Colonic mucosa (tissue), 4 donors: ENCODE results near the gene DET1. TPM values are rescaled to one million over a fixed set of nuclear protein-coding genes. Genes with fewer than 3 reads are reported as not detected.
A peak's percentile ranks its signal among the peaks of the same experiment; 100 is the strongest.

ENCODE experiments used
- DNase-seq: peaks from one replicate; pipeline ENCODE4 v3.0.0-alpha.2; 2020
- H3K27ac ChIP-seq: fragments of 200-600 bp; one replicate; pipeline ENCODE4 v1.8.0; 2021
- H3K27me3 ChIP-seq: fragments of 200-600 bp; one replicate; pipeline ENCODE4 v1.8.0; 2021
- H3K36me3 ChIP-seq: fragments of 200-600 bp; one replicate; pipeline ENCODE4 v1.8.0; 2021
- H3K4me1 ChIP-seq: fragments of 200-600 bp; one replicate; pipeline ENCODE4 v1.8.0; 2021; ENCODE audit warnings: mild to moderate bottlenecking
- H3K4me3 ChIP-seq: fragments of 200-600 bp; one replicate; pipeline ENCODE4 v1.8.0; 2021
- H3K9ac ChIP-seq, 2 donors: one replicate each; pipeline ENCODE4 v1.7.0; 2013; ENCODE audit warnings: control low read depth in 2 of 2, low read depth in 2 of 2, low read length in 2 of 2
- H3K9me3 ChIP-seq: fragments of 200-600 bp; one replicate; pipeline ENCODE4 v1.8.0; 2021
- CTCF ChIP-seq: fragments of 200-600 bp; IDR thresholded peaks from one replicate; pipeline ENCODE4 v1.8.0; 2022; ENCODE audit warnings: antibody characterized with exemption, mild to moderate bottlenecking
- intact Hi-C: fragments of 100-400 bp; cut with DNase I; formaldehyde crosslinking; loops from one replicate; pipeline ENCODE4 v1.14.1; 2022
- total RNA-seq, 2 donors: library from RNA; stranded (reverse); fragmentation: NEBNext Ultra II Directional in 1 of 2; extraction: Animal tissue kit (Norgen Biotek cat#: 25700) in 1 of 2; gene quantifications; one replicate each; pipeline ENCODE4 v1.2.1, GENCODE V29; 2021
- donor health status: healthy.
- donor health status: DM: no; HTN: no; CAD: no.
- donor health status: DM: no; HTN: no; CAD: no.

The DET1 gene
- total RNA-seq: 1 to 10 TPM; 4.6 to 4.9 TPM

GRCh38 chr15:88546248-88547129, at the start of gene DET1:
TSS of gene DET1 (minus strand) at chr15:88546681. CDS start at chr15:88531705, 14,976 bp downstream.
- peak; percentile 96 for DNase-seq
- peak within 1 kb of the TSS; percentile 88 for H3K27ac ChIP-seq
- peak; percentile 68 for TF ChIP-seq CTCF
- intact Hi-C loops: no loop called here
- no peaks in the 10 kb centered on the region for H3K27me3 ChIP-seq
- H3K4me3 ChIP-seq: peak within 1 kb of the TSS; percentile 65
- no peaks in the 10 kb centered on the region for H3K9me3 ChIP-seq
- H3K9ac ChIP-seq: peak within 1 kb of the TSS; percentile 55 to 76
- no peaks in the 10 kb centered on the region for H3K4me1 ChIP-seq
- no peaks in the 10 kb centered on the region for H3K36me3 ChIP-seq

GRCh38 chr15:88591384-88591783, 44.9 kb upstream of the DET1 start:
- Histone ChIP-seq H3K36me3 (no peaks in the 10 kb centered on the region), H3K9me3 (no peaks in the 10 kb centered on the region), H3K4me1 (no peaks in the 10 kb centered on the region), H3K9ac (no peak overlapping the region), H3K4me3 (no peak overlapping the region), H3K27me3 (no peaks in the 10 kb centered on the region), H3K27ac (no peak overlapping the region)
- intact Hi-C loops: no loop called here
- no peak for DNase-seq
- TF ChIP-seq CTCF: no peak

GRCh38 chr15:88590759-88591158, 44.3 kb upstream of the DET1 start:
- H3K36me3 ChIP-seq: no peaks in the 10 kb centered on the region
- H3K9ac ChIP-seq: no peak overlapping the region
- intact Hi-C loops: no loop called here
- no peak for DNase-seq
- no peak overlapping the region for H3K27ac ChIP-seq
- no peak overlapping the region for H3K4me3 ChIP-seq
- no peaks in the 10 kb centered on the region for H3K27me3 ChIP-seq
- TF ChIP-seq CTCF: no peak
- H3K9me3 ChIP-seq: no peaks in the 10 kb centered on the region
- no peaks in the 10 kb centered on the region for H3K4me1 ChIP-seq

- H3K27me3 ChIP-seq: no peaks in the 10 kb centered on the region
- DNase-seq: no peak
- no peak overlapping the region for H3K27ac ChIP-seq
- TF ChIP-seq CTCF: no peak
- H3K4me3 ChIP-seq: no peak overlapping the region
- intact Hi-C loops: no loop called here
- H3K36me3 ChIP-seq: no peaks in the 10 kb centered on the region
- no peak overlapping the region for H3K9ac ChIP-seq
- no peaks in the 10 kb centered on the region for H3K4me1 ChIP-seq
- H3K9me3 ChIP-seq: no peaks in the 10 kb centered on the region
Measured at GRCh38 chr15:88586401-88587162, 40.1 kb upstream of the DET1 start.

GRCh38 chr15:88580532-88580931, 34.1 kb upstream of the DET1 start:
- no peak overlapping the region for H3K27ac ChIP-seq
- no peak overlapping the region for H3K4me3 ChIP-seq
- H3K9me3 ChIP-seq: no peaks in the 10 kb centered on the region
- no peak overlapping the region for H3K9ac ChIP-seq
- no peaks in the 10 kb centered on the region for H3K4me1 ChIP-seq
- DNase-seq: no peak
- no peaks in the 10 kb centered on the region for H3K27me3 ChIP-seq
- TF ChIP-seq CTCF: no peak
- no peaks in the 10 kb centered on the region for H3K36me3 ChIP-seq
- intact Hi-C loops: no loop called here
